Osteoblast (primary cell): ENCODE results near the gene LAMC1. TPM values are rescaled to one million over a fixed set of nuclear protein-coding genes. Genes with fewer than 3 reads are reported as not detected.

Source experiments
- DNase-seq: peaks from one replicate; pipeline ENCODE4 v3.0.0; 2011; ENCODE audit warnings: low spot score, mixed read lengths; ENCODE audit not compliant: insufficient read length; ENCODE audit errors: missing footprints
- H2AFZ ChIP-seq: 2 replicates; pipeline ENCODE4 v1.6.0; 2011; ENCODE audit warnings: mild to moderate bottlenecking, low read length
- H3K27ac ChIP-seq: 2 replicates; pipeline ENCODE4 v1.5.1; 2011; ENCODE audit warnings: mild to moderate bottlenecking, low read depth, low read length, moderate library complexity
- H3K27me3 ChIP-seq: 2 replicates; pipeline ENCODE4 v1.6.0; 2012; ENCODE audit warnings: mild to moderate bottlenecking, control low read depth, inconsistent platforms, low read length, moderate library complexity; ENCODE audit not compliant: insufficient read depth
- H3K36me3 ChIP-seq: 2 replicates; pipeline ENCODE4 v1.5.1; 2011; ENCODE audit warnings: mild to moderate bottlenecking, low read length, control low read depth, moderate library complexity; ENCODE audit not compliant: insufficient read depth
- H3K4me1 ChIP-seq: 2 replicates; pipeline ENCODE4 v1.5.1; 2011; ENCODE audit warnings: mild to moderate bottlenecking, low read length, control low read depth, moderate library complexity; ENCODE audit not compliant: insufficient read depth
- H3K4me2 ChIP-seq: 2 replicates; pipeline ENCODE4 v1.6.0; 2011; ENCODE audit warnings: mild to moderate bottlenecking, low read length; ENCODE audit not compliant: insufficient read depth
- H3K4me3 ChIP-seq: fragments of 200-600 bp; sonication (generic); 3 replicates; pipeline ENCODE4 v1.5.1; 2012; ENCODE audit warnings: mild to moderate bottlenecking, low read length, inconsistent platforms; ENCODE audit not compliant: insufficient read depth
- H3K79me2 ChIP-seq: 2 replicates; pipeline ENCODE4 v1.6.0; 2012; ENCODE audit warnings: mild to moderate bottlenecking, low read length, control low read depth, inconsistent platforms; ENCODE audit not compliant: insufficient read depth
- H3K9me3 ChIP-seq: 2 replicates; pipeline ENCODE4 v1.5.1; 2011; ENCODE audit warnings: low read depth, low read length, control low read depth
- H4K20me1 ChIP-seq: 2 replicates; pipeline ENCODE4 v1.6.0; 2012; ENCODE audit warnings: mild to moderate bottlenecking, low read length, control low read depth; ENCODE audit not compliant: insufficient read depth
- CTCF ChIP-seq: IDR thresholded peaks from 2 replicates; pipeline ENCODE4 v1.5.1; 2011; ENCODE audit warnings: mild to moderate bottlenecking, low read depth, low read length, moderate library complexity; ENCODE audit errors: extremely low read depth
- total RNA-seq: library from RNA; depleted of rRNA; stranded (reverse); fragments of >200 nt; gene quantifications from 2 replicates; pipeline ENCODE4 v1.2.3, GENCODE V29; 2012

The LAMC1 gene
- total RNA-seq, 1 donor, result 966 TPM

GRCh38 chr1:183124259-183124658 is 101.0 kb downstream of the LAMC1 start:
- no peak for DNase-seq
- H3K36me3 ChIP-seq, result peaks cover 91% of the 10 kb centered on the region
- no peak for TF ChIP-seq CTCF
- no peak overlapping the region for H3K4me2 ChIP-seq
- H3K9me3 ChIP-seq, result no peaks in the 10 kb centered on the region
- no peak overlapping the region for H3K27ac ChIP-seq
- H2AFZ ChIP-seq, result no peak overlapping the region
- no peaks in the 10 kb centered on the region for H3K27me3 ChIP-seq
- H4K20me1 ChIP-seq, result no peaks in the 10 kb centered on the region
- no peak overlapping the region for H3K4me3 ChIP-seq
- no peaks in the 10 kb centered on the region for H3K4me1 ChIP-seq
- H3K79me2 ChIP-seq, result peaks cover 64% of the 10 kb centered on the region

GRCh38 chr1:183125279-183125999 is 102.2 kb downstream of the LAMC1 start:
- Histone ChIP-seq H3K9me3 (no peaks in the 10 kb centered on the region), H2AFZ (no peak overlapping the region), H3K4me1 (no peaks in the 10 kb centered on the region), H3K79me2 (peaks cover 57% of the 10 kb centered on the region), H3K27ac (no peak overlapping the region), H4K20me1 (no peaks in the 10 kb centered on the region), H3K36me3 (peaks cover 92% of the 10 kb centered on the region), H3K4me3 (no peak overlapping the region), H3K27me3 (no peaks in the 10 kb centered on the region), H3K4me2 (no peak overlapping the region)
- DNase-seq, result no peak
- TF ChIP-seq CTCF, result no peak

- Histone ChIP-seq H3K27ac (no peak overlapping the region), H3K4me2 (no peak overlapping the region), H3K4me1 (no peaks in the 10 kb centered on the region), H3K36me3 (peaks cover 97% of the 10 kb centered on the region), H4K20me1 (no peaks in the 10 kb centered on the region), H3K4me3 (no peak overlapping the region), H3K27me3 (no peaks in the 10 kb centered on the region), H3K79me2 (peaks cover 53% of the 10 kb centered on the region), H3K9me3 (no peaks in the 10 kb centered on the region), H2AFZ (no peak overlapping the region)
- DNase-seq, result no peak
- TF ChIP-seq CTCF, result no peak
These were observed 102.8 kb downstream of the LAMC1 start for GRCh38 chr1:183126000-183126366.

GRCh38 chr1:183126528-183126927 is 103.3 kb downstream of the LAMC1 start:
- Histone ChIP-seq H3K4me3 (no peak overlapping the region), H4K20me1 (no peaks in the 10 kb centered on the region), H3K27me3 (no peaks in the 10 kb centered on the region), H3K4me2 (no peak overlapping the region), H2AFZ (no peak overlapping the region), H3K79me2 (peaks cover 51% of the 10 kb centered on the region), H3K36me3 (peaks cover 100% of the 10 kb centered on the region), H3K27ac (no peak overlapping the region), H3K4me1 (no peaks in the 10 kb centered on the region), H3K9me3 (no peaks in the 10 kb centered on the region)
- no peak for DNase-seq
- TF ChIP-seq CTCF, result no peak
